ENCODE results near the gene KANK4. TPM values are rescaled to one million over a fixed set of nuclear protein-coding genes. Genes with fewer than 3 reads are reported as not detected.

KANK4 gene
- total RNA-seq, 4 donors from 2014 or later: 0.54 to 0.59 (median 0.56) TPM; not detected in 1

- intact Hi-C loops (cut with DNase I): no loop called here
- Histone ChIP-seq H3K36me3 (no peaks in the 10 kb centered on the region), H3K4me3 (replicated peaks in 1 of 3) (no peak overlapping the region), H3K27me3 (no peaks in the 10 kb centered on the region), H3K27ac (no peak overlapping the region), H3K4me1 (peaks cover 8 to 17% of the 10 kb centered on the region in 2 donors), H3K9me3 (no peaks in the 10 kb centered on the region)
- 58 to 61% methylated on average over 7 of the region's 7 CpGs for WGBS, 2 donors
- no peak for DNase-seq
- TF ChIP-seq CTCF (IDR thresholded peaks at IDR 0.05): no peak
- no peak for TF ChIP-seq POLR2A (IDR thresholded peaks at IDR 0.05)
Observed at GRCh38 chr1:62271134-62271533, 48.1 kb downstream of the KANK4 start.

GRCh38 chr1:62269851-62270495 is 49.3 kb downstream of the KANK4 start:
- no peak overlapping the region for H3K4me3 ChIP-seq (replicated peaks in 1 of 3)
- intact Hi-C loops (cut with DNase I): no loop called here
- peaks cover 8 to 17% of the 10 kb centered on the region in 2 donors for H3K4me1 ChIP-seq
- 86 to 90% methylated on average over 9 of the region's 9 CpGs for WGBS, 2 donors
- H3K9me3 ChIP-seq: no peaks in the 10 kb centered on the region
- no peak for DNase-seq
- TF ChIP-seq POLR2A (IDR thresholded peaks at IDR 0.05) (no peak), CTCF (IDR thresholded peaks at IDR 0.05) (no peak)
- no peak overlapping the region for H3K27ac ChIP-seq
- no peaks in the 10 kb centered on the region for H3K27me3 ChIP-seq
- H3K36me3 ChIP-seq: no peaks in the 10 kb centered on the region

GRCh38 chr1:62269439-62269838 is 49.8 kb downstream of the KANK4 start:
- intact Hi-C loops (cut with DNase I): no loop called here
- no peaks in the 10 kb centered on the region for H3K36me3 ChIP-seq
- no peak overlapping the region for H3K27ac ChIP-seq
- DNase-seq: no peak
- no peak for TF ChIP-seq POLR2A (IDR thresholded peaks at IDR 0.05)
- TF ChIP-seq CTCF (IDR thresholded peaks at IDR 0.05): no peak
- no peaks in the 10 kb centered on the region for H3K27me3 ChIP-seq
- WGBS, 2 donors: 97 to 100% methylated on average over 1 of the region's 1 CpG
- H3K4me1 ChIP-seq: peaks cover 8 to 17% of the 10 kb centered on the region in 2 donors
- no peak overlapping the region for H3K4me3 ChIP-seq (replicated peaks in 1 of 3)
- H3K9me3 ChIP-seq: no peaks in the 10 kb centered on the region

- no peak overlapping the region for H3K27ac ChIP-seq
- WGBS, 2 donors: 68 to 76% methylated on average over 5 to 8 of the region's 8 CpGs
- H3K4me3 ChIP-seq (replicated peaks in 1 of 3): no peak overlapping the region
- DNase-seq: no peak
- H3K4me1 ChIP-seq: peaks cover 8 to 17% of the 10 kb centered on the region in 2 donors
- no peaks in the 10 kb centered on the region for H3K9me3 ChIP-seq
- intact Hi-C loops (cut with DNase I): no loop called here
- no peaks in the 10 kb centered on the region for H3K36me3 ChIP-seq
- TF ChIP-seq POLR2A (IDR thresholded peaks at IDR 0.05): no peak
- TF ChIP-seq CTCF (IDR thresholded peaks at IDR 0.05): no peak
- no peaks in the 10 kb centered on the region for H3K27me3 ChIP-seq
Observed at GRCh38 chr1:62268315-62268714, 50.9 kb downstream of the KANK4 start.
